HG03097 (cell line): ENCODE data around the gene HTRA1.

Experiments used
- ATAC-seq: cut with Tn5 transposase; IDR thresholded peaks from one replicate; pipeline ENCODE4 v1.9.1; 2021; ENCODE audit not compliant: unreplicated experiment, low FRiP score

The HTRA1 gene

GRCh38 chr10:122461367-122461728, at the start of gene HTRA1:
HTRA1 (plus strand) TSS chr10:122461553; CDS start chr10:122461653, 100 bp downstream.
- no peak for ATAC-seq

GRCh38 chr10:122413327-122413726, 48.0 kb upstream of the HTRA1 start:
- ATAC-seq = no peak

- no peak for ATAC-seq
Observed at GRCh38 chr10:122417667-122418066, 43.7 kb upstream of the HTRA1 start.

GRCh38 chr10:122419016-122419415, 42.3 kb upstream of the HTRA1 start:
- no peak for ATAC-seq

GRCh38 chr10:122419876-122420623, 41.3 kb upstream of the HTRA1 start:
- ATAC-seq = no peak

- ATAC-seq = no peak
Observed at GRCh38 chr10:122420624-122421007, 40.7 kb upstream of the HTRA1 start.

- ATAC-seq = no peak
Observed at GRCh38 chr10:122421054-122421625, 40.2 kb upstream of the HTRA1 start.

GRCh38 chr10:122421742-122422141, 39.6 kb upstream of the HTRA1 start:
- ATAC-seq = no peak

- ATAC-seq = no peak
Observed at GRCh38 chr10:122422266-122422989, 38.9 kb upstream of the HTRA1 start.

GRCh38 chr10:122424059-122424458, 37.3 kb upstream of the HTRA1 start:
- ATAC-seq = no peak

GRCh38 chr10:122426829-122427228, 34.5 kb upstream of the HTRA1 start:
- ATAC-seq = no peak

- no peak for ATAC-seq
Observed at GRCh38 chr10:122427280-122427679, 34.1 kb upstream of the HTRA1 start.

- no peak for ATAC-seq
Observed at GRCh38 chr10:122435212-122435827, 26.0 kb upstream of the HTRA1 start.

GRCh38 chr10:122441961-122442360, 19.4 kb upstream of the HTRA1 start:
- ATAC-seq = no peak

- ATAC-seq = no peak
Observed at GRCh38 chr10:122445469-122445868, 15.9 kb upstream of the HTRA1 start.

GRCh38 chr10:122445904-122446303, 15.4 kb upstream of the HTRA1 start:
- ATAC-seq = no peak

GRCh38 chr10:122446668-122447423, 14.5 kb upstream of the HTRA1 start:
- no peak for ATAC-seq

GRCh38 chr10:122448600-122448999, 12.8 kb upstream of the HTRA1 start:
- no peak for ATAC-seq

GRCh38 chr10:122449153-122449552, 12.2 kb upstream of the HTRA1 start:
- no peak for ATAC-seq

GRCh38 chr10:122450353-122450990, 10.9 kb upstream of the HTRA1 start:
- no peak for ATAC-seq
